ENCODE data around the gene SLC1A7. TPM values are rescaled to one million over a fixed set of nuclear protein-coding genes. Genes with fewer than 3 reads are reported as not detected.

Gene SLC1A7
- polyA plus RNA-seq, 3 donors = 0.08 to 0.12 (median 0.08) TPM

- DNase-seq (ENCODE audit: low read depth in 3 of 3, low spot score in 2 of 3) = no peak
These were observed 77.0 kb downstream of the SLC1A7 start for GRCh38 chr1:53065391-53065790.

GRCh38 chr1:53063744-53064515 is 78.5 kb downstream of the SLC1A7 start:
- no peak for DNase-seq (ENCODE audit: low read depth in 3 of 3, low spot score in 2 of 3)

- DNase-seq (ENCODE audit: low read depth in 3 of 3, low spot score in 2 of 3) = no peak
These were observed 79.5 kb downstream of the SLC1A7 start for GRCh38 chr1:53062708-53063591.

- DNase-seq (ENCODE audit: low read depth in 3 of 3, low spot score in 2 of 3) = no peak
These were observed 80.4 kb downstream of the SLC1A7 start, which contains the start of gene PODN for GRCh38 chr1:53061859-53062707. TSS of gene PODN (plus strand) at chr1:53062213. CDS start at chr1:53069856, 7,643 bp downstream.

GRCh38 chr1:53061123-53061858 is 81.1 kb downstream of the SLC1A7 start:
- no peak for DNase-seq (ENCODE audit: low read depth in 3 of 3, low spot score in 2 of 3)

GRCh38 chr1:53060579-53060978 is 81.9 kb downstream of the SLC1A7 start:
- no peak for DNase-seq (ENCODE audit: low read depth in 3 of 3, low spot score in 2 of 3)

GRCh38 chr1:53057127-53057526 is 85.3 kb downstream of the SLC1A7 start:
- no peak for DNase-seq (ENCODE audit: low read depth in 3 of 3, low spot score in 2 of 3)

GRCh38 chr1:53051676-53052075 is 90.8 kb downstream of the SLC1A7 start:
- no peak for DNase-seq (ENCODE audit: low read depth in 3 of 3, low spot score in 2 of 3)

GRCh38 chr1:53050310-53050709 is 92.1 kb downstream of the SLC1A7 start:
- DNase-seq (ENCODE audit: low read depth in 3 of 3, low spot score in 2 of 3) = no peak

GRCh38 chr1:53049574-53049967 is 92.9 kb downstream of the SLC1A7 start:
- no peak for DNase-seq (ENCODE audit: low read depth in 3 of 3, low spot score in 2 of 3)

- DNase-seq (ENCODE audit: low read depth in 3 of 3, low spot score in 2 of 3) = no peak
These were observed 93.4 kb downstream of the SLC1A7 start for GRCh38 chr1:53048960-53049573.

GRCh38 chr1:53047737-53048736 is 94.4 kb downstream of the SLC1A7 start:
- DNase-seq (ENCODE audit: low read depth in 3 of 3, low spot score in 2 of 3) = no peak

- DNase-seq (ENCODE audit: low read depth in 3 of 3, low spot score in 2 of 3) = no peak
These were observed 95.5 kb downstream of the SLC1A7 start for GRCh38 chr1:53046930-53047329.

GRCh38 chr1:53044926-53045325 is 97.5 kb downstream of the SLC1A7 start:
- DNase-seq (ENCODE audit: low read depth in 3 of 3, low spot score in 2 of 3) = no peak

- no peak for DNase-seq (ENCODE audit: low read depth in 3 of 3, low spot score in 2 of 3)
These were observed 99.2 kb downstream of the SLC1A7 start for GRCh38 chr1:53043271-53043670.

GRCh38 chr1:53038566-53038965 is 103.9 kb downstream of the SLC1A7 start:
- no peak for DNase-seq (ENCODE audit: low read depth in 3 of 3, low spot score in 2 of 3)

Data from right renal cortex interstitium (tissue), 3 donors.